Glomerular visceral epithelial cell (primary cell): Measurements from ENCODE around the gene MED13.
"Not testable (repeated sequence)": the region's sequence is repeated elsewhere in the genome, so short reads cannot be mapped to it uniquely, and the experiment has no call there.

Experiments used
- DNase-seq: peaks from one replicate; pipeline ENCODE4 v3.0.0-alpha.2; 2016; ENCODE audit errors: extremely low spot score

Gene MED13

GRCh38 chr17:61997664-61998063 lies 67.4 kb downstream of the MED13 start:
- no peak for DNase-seq

- DNase-seq: no peak
These were observed 68.0 kb downstream of the MED13 start for GRCh38 chr17:61996916-61997605.

GRCh38 chr17:61989509-61989908 lies 75.6 kb downstream of the MED13 start:
- no peak for DNase-seq

GRCh38 chr17:61986898-61987297 lies 78.2 kb downstream of the MED13 start:
- DNase-seq: no peak

GRCh38 chr17:61984821-61985220 lies 80.3 kb downstream of the MED13 start:
- no peak for DNase-seq

GRCh38 chr17:61981323-61981722 lies 83.8 kb downstream of the MED13 start:
- DNase-seq: no peak

GRCh38 chr17:61980535-61980934 lies 84.5 kb downstream of the MED13 start:
- DNase-seq: no peak

GRCh38 chr17:61974115-61974514 lies 91.0 kb downstream of the MED13 start:
- DNase-seq: no peak

- DNase-seq: no peak
These were observed 92.8 kb downstream of the MED13 start for GRCh38 chr17:61972311-61972710.

- no peak for DNase-seq
These were observed 95.0 kb downstream of the MED13 start for GRCh38 chr17:61970030-61970429.

GRCh38 chr17:61968757-61969156 lies 96.3 kb downstream of the MED13 start:
- no peak for DNase-seq

GRCh38 chr17:61967729-61968128 lies 97.3 kb downstream of the MED13 start:
- no peak for DNase-seq

GRCh38 chr17:61966191-61966590 lies 98.9 kb downstream of the MED13 start:
- DNase-seq: no peak

- DNase-seq: no peak
These were observed 109.5 kb downstream of the MED13 start for GRCh38 chr17:61955619-61956018.

GRCh38 chr17:61947367-61948078 lies 117.6 kb downstream of the MED13 start:
- DNase-seq: no peak

GRCh38 chr17:61946359-61946758 lies 118.7 kb downstream of the MED13 start:
- no peak for DNase-seq

GRCh38 chr17:61943117-61943516 lies 122.0 kb downstream of the MED13 start:
- no peak for DNase-seq

GRCh38 chr17:61942085-61942484 lies 123.0 kb downstream of the MED13 start:
- DNase-seq: no peak

GRCh38 chr17:61928101-61928436 lies 137.0 kb downstream of the MED13 start:
- no peak for DNase-seq

GRCh38 chr17:61927208-61928100 lies 137.6 kb downstream of the MED13 start, which contains the start of gene INTS2:
Gene INTS2 (minus strand): TSS chr17:61927982. CDS start chr17:61926644, 1,338 bp downstream.
- DNase-seq: peak; percentile 94

GRCh38 chr17:61926826-61927207 lies 138.3 kb downstream of the MED13 start:
- no peak for DNase-seq

GRCh38 chr17:61915162-61915561 lies 149.9 kb downstream of the MED13 start:
- DNase-seq: not testable (repeated sequence)
